NCI-H1436 treated with DMSO at 0.1 percent for 48 hours (cell line): ENCODE results near the gene TPD52L1.
"Not testable (repeated sequence)": the region's sequence is repeated elsewhere in the genome, so short reads cannot be mapped to it uniquely, and the experiment has no call there.

ENCODE experiments used
- DNase-seq: peaks from one replicate; lab custom pipeline; 2025; lab: John Stamatoyannopoulos, UW

Gene TPD52L1

DNA sequence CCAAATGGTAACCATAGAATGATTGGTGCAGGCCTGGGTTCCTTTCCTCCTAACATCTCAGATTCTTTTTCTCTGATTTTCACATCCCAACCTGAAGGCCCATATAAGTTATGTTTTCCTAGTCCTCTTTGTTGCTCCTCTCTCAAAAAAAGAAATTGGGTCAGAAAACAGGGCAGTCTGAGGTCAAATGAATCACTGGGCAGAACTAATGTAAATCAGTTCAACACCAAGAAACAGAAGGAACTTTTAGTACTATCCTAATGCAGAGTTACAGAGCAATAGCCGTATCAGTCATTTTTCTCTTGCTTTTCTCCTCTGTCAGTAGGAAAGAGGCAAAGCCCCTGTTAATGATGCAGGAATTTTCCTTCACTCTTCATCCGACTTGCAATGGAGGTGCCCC lies 11.0 kb upstream of the TPD52L1 start:
- no peak for DNase-seq

DNA sequence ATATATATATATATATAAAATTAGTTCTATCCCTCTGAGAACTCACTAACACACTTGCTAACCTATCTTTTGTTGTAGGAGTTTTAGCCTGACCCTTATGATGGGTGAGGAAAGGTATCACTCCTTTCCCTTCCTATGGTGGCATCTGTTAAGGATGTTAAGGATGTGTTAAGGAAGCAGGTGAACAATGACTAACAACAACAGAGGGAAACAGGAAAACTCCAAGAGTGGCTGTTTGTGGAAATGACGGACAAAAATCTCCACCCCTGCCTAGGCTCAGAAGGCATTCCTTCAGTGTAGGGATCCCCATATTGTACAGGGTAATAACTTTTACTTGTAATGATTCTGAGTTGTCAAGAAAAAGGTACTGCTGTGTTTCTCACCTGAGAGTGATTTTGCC lies 8.8 kb upstream of the TPD52L1 start:
- DNase-seq = no peak

DNA sequence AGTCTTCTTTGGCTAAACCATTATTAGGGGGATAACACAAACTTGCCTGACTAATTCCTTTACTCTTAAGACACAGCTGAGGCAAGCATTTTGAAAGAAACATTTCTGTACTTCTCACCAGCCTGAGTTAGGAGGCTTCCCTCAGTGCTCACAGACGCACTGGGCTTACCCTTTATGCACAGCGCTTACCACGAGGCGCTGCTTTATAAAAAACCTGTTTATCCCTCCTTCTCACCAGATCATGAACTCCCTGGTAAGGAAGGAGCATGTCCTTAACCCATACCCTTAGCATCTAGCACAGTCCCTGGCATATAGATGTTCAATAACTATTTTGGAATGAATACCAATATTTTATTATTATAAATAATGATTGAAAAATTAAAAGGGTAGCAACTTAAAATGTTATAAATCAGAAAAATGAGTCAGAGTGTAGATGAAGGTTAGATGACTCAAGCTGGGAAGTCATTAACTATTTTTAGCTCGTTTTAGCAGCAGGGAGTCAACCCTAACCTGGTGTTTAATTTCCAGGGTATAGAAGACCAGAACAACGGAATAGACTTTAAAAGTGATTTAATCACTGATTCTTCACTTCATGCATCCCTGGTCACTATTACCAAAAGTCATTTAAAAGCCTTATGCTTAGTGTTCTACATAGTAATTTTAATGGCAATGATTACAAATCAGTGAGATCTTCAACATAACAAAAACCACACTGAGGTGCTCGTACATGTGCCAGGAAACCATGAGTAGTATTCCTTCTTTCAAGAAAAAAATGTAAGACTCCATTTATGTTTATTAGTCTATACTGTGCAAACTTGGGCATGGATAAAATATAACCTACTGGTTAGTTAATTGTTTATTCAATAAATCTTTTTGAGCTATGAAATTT lies 4.1 kb upstream of the TPD52L1 start:
- DNase-seq = no peak

DNA sequence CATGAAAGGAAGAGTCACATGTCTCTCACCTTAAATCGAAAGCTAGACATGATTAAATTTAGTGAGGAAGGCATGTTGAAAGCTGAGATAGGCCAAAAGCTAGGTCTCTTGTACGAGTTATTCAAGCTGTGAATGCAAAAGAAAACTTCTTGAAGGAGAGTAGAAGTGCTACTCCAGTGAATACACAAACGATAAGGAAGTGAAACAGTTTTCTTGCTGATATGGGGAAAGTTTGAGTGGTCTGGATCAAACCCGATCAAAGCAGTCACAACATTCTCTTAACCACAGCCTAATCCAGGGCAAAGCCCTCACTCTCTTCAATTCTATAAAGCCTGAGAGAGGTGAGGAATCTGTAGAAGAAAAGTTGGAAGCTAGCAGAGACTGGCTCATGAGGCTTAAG lies 1.9 kb upstream of the TPD52L1 start:
- no peak for DNase-seq

DNA sequence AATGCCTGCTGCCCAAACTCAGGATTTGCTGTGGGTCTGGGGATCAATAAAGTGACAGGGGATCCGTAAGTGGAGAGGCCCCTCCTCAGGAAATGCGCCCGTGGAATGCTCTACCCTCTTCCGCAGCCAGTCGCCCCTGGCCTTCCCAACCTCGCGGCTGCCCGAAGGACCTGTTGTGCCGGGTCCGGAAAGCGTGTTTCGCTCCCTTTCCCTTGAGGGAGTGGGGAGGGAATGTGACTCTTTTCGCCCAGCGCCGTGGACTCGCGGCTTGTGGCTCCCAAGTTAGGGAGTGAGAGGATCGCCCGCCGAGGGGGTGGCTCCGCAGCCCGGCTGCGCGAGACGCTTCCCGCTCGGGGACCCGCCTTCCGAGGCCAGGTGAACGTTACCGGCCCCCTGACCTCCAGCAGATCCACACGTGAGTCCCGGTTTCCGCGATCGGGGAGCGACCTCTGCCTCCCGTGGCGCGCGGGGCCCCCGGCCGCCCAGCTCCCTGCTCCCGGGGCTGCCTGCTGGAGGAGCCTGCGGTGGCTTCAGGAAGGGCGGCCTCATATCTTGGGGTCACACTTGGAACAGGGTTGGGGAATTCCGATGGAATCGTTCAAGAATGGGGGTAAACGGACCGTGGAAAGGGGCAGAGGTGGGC lies 666 bp downstream of the TPD52L1 start:
- DNase-seq = no peak

DNA sequence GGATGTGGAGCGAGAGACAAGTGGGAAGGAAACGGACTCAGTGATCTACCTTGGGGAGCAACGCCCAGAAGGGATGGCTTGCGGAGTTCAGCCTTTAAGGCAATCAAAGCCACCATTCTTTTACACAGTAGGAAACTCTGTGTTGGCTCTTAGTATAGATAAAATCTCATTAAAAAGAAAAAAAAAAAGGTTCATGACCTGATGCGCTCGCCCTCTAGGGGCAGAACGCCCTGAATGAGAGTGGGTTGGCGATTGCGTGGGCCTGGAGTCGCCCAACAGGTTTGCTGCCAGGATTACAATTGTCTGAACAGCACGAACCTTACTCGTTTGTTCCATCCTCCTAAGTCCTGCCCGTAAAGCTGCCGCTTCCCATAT lies 1.2 kb downstream of the TPD52L1 start:
- no peak for DNase-seq

DNA sequence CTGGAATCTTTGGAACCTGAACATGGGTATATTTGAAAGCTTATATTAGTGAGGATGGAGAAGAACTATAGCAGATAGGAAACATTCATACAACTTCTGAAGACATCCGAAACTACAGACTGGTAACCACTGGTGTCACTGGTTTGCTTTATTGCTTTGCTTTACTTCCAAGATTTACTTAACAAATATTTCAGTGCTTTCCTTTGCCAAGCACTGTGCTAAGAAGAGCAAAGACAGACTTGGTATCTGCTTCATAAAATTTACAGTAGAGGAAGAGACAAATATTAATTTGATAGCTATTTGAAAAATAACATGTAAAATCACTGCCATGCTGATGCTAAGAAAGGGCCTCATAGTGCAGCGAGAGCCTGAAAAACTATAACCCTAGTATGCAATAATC lies 1.8 kb downstream of the TPD52L1 start:
- DNase-seq = no peak

DNA sequence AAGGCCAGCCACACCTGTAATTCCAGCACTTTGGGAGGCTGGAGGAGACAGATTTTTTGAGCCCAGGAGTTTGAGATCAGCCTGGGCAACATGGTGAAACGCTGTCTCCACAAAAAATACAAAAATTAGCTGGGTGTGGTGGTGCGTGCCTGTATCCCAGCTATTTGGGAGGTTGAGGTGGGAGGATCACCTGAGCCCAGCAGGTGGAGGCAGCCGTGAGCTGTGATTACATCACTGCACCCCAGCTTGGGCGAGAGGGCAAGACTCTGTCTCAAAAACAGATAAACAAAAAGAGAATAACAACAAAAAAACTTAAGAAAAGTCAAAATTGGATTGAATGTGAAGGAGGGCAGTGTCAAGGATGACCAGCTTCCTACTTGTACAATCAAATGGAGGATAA lies 2.9 kb downstream of the TPD52L1 start:
- DNase-seq = no peak

DNA sequence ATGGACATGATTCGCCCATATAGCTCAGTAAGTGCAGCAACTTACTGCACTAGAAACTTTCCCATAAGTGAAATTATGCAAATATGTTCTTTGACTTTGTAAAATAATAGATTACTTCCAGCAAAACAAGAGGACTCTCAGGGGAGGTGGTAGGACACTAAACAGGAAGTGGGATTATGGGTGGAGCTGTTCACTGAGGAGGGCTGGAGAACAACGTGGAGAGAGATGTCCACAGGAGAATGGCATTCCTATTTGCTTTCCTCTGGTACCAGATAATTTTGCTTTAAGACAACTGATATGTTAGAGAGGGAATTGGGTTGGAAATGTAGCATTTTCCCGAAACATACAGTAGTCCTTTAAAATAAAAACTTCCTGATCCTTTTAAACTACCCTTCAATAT lies 3.7 kb downstream of the TPD52L1 start:
- DNase-seq = no peak

DNA sequence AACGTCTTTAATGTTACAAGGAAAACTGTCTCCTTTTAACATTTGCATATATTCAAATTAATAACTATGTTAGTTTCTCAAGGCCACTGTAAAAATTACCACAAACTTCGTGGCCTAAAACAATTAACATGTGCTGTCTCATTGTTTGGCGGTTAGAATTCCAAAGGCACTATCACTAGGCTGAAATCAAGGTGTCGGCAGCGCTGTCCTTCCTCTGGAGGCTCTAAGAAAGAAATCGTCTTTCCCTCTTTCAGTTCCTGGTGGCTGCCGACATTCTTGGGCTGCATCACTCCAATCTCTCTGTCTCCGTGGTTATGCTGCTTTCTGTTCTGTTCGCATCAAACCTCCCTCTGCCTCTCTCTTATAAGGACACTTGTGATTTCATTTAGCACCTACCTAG lies 4.2 kb downstream of the TPD52L1 start:
- DNase-seq = no peak

DNA sequence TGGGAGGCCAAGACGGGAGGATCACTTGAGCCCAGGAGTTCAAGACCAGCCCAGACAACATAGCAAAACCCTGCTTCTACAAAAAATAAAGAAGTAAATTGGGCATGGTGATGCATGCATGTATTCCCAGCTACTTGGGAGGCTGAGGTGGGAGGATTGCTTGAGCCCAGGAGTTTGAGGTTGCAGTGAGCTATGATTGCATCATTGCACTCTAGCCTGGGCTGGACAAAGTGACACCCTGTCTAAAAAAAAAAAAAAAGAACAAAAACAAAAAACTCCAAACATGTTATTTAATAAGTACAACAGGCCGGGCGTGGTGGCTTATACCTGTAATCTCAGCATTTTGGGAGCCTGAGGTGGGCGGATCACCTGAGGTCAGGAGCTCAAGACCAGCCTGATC lies 9.8 kb downstream of the TPD52L1 start:
- DNase-seq = not testable (repeated sequence)

DNA sequence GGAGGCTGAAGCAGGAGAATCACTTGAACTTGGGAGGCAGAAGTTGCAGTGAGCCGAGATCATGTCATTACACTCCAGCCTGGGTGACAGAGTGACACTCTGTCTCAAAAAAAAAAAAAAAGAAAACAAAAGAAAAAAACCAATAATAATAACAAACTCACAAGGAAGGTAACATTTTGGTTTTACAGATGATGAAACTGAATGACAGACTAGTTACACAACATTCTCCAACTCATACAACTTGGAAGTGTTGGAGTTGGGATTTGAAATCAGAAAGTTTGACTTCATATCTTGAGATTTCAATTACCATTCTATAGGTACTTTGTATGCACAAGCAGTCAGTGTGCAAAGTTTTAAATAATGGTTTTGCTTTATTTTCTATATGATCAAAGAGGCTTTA lies 10.2 kb downstream of the TPD52L1 start:
- DNase-seq = no peak

DNA sequence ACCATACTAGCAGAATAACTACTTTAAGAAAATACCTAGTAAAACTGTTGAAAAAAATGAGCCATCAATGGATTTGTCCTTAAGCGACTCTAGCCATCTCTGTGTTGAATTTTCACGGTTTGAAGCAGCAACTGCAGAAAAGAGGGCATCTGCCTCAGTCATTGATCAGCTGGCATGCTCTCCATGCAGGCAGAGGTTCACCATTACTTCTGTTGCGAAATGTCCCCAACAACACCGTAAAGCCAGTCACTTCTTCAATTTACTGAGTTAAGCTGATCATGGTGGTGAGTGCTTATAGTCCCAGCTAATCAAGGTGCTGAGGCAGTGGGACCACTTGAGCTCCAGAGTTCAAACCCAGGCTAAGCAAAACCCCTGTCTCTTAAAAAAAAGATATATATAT lies 11.1 kb downstream of the TPD52L1 start:
- DNase-seq = no peak

DNA sequence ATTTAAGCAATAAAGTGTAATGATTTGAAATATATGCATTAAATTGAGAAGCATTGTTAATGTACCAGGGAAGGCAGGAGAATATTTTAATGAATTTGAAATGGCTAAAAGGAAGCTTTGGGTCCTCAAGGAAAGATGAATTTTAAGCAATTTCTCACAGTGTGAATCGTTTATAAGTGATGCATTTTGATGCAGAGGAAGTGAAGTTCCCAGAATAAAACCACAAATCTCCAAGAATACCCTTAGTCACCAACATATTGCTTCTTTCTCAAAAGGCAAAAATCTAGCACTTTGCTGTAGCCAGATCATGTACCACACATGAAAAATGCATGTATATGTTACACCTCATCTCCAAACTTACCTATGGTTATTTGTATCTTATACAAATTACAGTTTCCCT lies 11.7 kb downstream of the TPD52L1 start:
- no peak for DNase-seq

DNA sequence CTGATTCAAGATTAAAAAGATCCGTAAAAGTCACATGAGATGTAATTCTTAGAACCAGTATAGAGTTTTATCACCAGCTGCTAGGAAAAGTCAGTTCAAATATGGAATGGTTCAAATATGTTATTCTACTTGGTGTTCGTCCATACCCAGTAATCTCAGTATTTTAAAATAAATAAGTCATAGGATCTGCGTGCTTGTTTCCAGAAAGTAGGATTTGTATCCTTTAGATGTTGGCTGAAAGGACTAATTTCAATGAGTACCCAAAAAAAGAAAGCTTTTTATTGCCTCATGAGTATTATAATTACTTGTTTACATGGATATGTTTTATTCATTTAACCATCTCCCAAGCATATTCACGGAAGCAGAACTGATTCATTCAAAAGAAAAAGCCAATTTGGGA lies 12.2 kb downstream of the TPD52L1 start:
- DNase-seq = no peak

DNA sequence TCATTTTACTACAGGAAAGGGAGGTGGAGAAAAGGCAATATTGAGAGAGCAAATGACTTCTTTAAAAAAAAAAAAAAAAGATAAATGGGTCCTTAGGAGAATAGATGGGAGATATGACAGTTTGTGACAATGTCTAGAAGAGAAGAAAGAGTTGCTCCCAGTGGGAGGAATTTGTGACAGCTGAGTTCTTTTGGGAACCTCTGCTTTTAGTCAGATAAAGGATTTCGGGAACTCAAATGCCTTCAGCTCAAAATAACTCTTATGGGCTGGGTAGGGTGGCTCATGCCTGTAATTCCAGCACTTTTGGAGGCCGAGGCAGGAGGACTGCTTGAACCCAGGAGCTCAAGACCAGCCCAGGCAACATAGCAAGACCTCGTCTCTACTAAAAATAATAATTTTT lies 13.1 kb downstream of the TPD52L1 start:
- DNase-seq = no peak

DNA sequence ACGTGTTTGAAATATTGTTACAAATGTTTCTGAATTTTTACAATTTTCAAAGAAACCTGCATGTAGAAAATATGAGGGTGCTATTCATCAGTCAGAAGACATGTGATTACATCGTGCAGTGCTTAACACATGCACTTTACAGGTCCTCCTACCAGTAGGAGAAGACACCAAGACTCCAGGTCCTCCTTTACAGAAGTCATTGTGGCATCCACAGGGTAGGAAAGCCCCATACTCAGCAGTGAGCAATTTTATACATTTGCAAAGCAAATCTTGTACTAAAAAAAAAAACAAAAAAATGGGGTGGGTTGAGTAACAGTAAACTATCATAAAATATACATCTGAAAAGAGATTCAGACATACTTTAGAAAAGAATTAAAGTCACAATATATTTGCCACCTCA lies 14.0 kb downstream of the TPD52L1 start:
- no peak for DNase-seq

DNA sequence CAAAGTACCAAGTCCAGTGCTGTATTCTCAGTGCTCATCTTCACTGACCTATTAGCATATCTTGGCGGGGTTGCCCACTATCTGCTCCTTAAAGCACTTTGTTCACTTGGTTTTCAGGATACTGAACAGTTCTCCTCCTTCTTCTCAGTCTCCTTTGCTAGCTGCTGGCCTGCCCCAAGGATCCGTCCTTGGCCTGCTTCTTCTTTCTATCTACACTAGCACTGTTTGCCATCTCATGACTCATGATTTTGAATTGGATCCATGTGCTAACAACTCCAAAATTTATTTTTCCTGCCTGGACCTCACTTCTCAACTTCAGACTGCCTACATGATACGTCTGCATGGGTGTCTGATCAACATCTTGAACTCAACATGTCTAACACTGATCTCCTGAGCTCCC lies 15.5 kb downstream of the TPD52L1 start:
- no peak for DNase-seq

DNA sequence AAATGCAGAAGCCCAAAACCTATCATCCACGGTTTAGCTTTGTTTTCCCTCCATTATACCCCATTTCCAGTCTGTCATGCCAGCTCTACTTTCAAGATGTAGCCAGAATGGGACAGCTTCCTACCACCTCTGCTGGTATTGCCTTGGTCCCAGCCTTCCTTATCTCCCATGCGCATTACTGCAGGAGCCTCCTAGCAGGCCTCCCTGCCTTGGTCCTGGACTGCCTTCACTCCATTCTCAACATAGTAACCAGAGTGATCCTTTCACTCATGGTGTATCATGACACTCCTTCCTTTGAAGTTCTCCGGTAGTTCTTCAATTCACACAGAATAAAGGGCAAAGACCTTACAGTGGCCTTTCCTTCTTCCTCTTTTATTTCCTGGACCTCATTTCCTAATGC lies 15.9 kb downstream of the TPD52L1 start:
- no peak for DNase-seq

DNA sequence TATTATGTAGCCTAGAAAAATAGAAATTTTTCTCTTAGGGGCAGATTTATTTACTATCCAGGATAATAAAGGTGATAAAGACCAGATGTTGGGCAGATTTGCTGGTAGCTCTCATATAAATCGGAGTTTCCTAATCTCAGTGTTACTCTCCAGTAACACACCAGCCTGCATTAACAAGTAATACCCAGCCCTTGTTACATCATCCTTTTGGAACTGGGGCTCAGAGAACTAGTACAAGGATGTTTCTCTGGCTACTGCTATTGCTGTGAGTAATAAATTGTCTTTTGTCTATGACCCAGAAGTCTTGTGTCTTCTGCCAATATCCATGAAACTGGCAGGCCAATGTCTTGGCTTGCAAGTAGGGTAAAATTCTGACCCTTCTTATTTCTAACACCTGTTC lies 16.8 kb downstream of the TPD52L1 start:
- no peak for DNase-seq

DNA sequence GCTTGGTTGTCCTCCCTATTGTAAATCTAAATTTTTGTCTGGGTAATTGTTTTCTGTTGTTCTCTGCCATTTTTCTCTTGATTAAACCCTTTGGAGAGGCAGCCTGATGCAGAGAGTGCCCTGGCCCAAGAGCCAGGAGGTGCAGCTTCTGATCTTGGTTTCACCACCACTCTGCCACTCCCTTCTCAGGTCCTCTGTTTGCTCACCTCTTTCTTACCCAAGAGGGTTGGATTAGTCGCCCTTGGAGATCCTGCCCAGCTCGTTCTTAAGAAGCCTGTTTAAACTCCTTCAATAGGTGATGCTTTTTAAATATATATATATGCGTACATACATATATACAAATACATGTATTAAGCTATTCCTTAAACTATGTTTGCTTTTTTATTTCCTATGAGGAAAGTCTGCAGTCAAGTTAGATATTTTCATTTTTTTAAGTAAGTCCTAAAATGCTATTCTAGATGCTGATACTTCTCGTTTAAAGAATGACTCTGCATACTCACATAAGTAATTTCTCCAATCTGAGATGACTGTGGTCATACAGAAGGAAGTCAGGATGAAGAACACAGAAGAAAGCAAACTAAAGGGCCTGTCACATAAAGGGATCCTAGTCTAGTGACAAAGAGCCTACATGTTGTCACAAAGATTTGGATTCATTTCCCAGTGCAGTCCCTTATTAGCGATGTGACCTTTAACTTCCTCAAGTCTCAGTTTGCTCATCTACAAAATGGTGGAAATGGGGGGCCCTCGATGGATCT lies 19.9 kb downstream of the TPD52L1 start:
- no peak for DNase-seq

DNA sequence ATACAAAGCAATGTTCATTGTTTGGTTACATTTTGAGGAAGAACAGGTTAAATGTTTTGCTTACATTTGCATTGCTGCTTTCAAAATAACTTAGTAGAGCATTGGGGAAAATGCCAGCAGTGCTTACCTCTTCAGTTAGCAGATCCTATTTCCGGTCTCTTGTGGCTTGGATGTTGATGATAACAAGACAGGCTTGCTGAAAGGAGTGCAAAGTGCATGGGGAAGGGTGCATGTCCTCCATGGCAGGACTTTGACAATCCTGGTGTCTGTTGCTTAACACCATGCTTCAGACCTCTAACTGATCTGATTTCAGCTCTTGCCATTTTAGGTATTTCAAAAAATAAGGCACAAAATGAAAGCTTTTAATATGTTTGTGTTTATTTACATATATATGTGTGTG lies 21.1 kb downstream of the TPD52L1 start:
- DNase-seq = no peak

DNA sequence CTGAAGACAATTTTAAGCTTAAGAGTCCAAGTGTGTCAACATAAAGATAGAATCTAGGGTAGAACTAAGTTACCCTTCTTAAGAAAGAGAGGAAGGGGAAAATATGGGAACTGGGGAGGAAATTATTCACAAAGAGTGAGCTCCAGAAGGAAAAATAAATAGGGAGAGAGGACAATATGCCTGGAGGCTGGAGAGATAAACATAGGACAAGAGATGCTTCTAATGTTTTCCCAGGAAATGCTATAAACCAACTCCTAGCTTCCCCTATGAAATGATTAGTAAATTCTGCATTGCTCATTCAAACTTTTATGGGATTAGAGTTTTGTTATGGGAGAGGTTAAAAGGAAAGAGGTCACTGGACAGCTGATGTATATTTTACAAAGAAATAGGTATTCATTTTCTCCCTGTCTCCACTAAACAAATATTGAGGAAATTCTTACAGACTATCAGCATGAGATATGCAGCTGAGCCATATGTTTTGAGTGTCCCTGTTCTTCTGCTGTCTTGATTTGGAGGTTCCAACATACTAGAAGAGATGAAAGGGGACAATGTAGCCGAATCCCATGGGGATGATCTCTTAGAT lies 22.0 kb downstream of the TPD52L1 start:
- DNase-seq = no peak
